Measurements from ENCODE around the gene THBS4. TPM values are rescaled to one million over a fixed set of nuclear protein-coding genes. Genes with fewer than 3 reads are reported as not detected.

THBS4 gene
- total RNA-seq, 1 experiment from 2014 or later = 2.0 TPM

DNA sequence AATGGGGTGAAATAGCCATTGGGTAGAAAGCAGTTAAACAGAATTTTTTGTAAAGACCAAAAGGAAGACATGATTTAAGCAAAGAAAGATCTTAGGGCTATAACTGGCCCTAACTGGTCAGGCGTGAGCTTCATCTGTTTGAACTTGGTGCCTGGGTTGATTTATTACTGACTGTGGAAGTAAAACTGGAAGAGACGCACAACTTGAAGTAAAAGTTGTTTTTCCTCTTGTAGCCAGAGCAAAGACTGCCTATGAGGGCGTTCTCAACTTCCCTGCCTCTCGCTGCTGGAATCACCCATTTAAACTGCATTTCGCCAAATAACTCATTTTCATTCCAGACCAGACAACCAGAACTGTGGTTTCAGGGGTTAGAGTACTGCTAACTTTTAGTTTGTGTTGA, 1.5 kb downstream of the THBS4 start:
- peak; percentile 64 for DNase-seq
- H3K9me3 ChIP-seq (ENCODE audit: low read length) = no peaks in the 10 kb centered on the region
- H3K27ac ChIP-seq (ENCODE audit: low read length) = peak overlapping the region; percentile 83
- H3K4me2 ChIP-seq (ENCODE audit: low read depth, low read length, poor library complexity, severe bottlenecking) = peak overlapping the region; percentile 67
- no peaks in the 10 kb centered on the region for H3K79me2 ChIP-seq (ENCODE audit: low read length)
- H3K4me3 ChIP-seq (ENCODE audit: low read length) = peak overlapping the region; percentile 56
- H3K9ac ChIP-seq (ENCODE audit: low read length) = peak overlapping the region; percentile 46; the same call in 1 of the 2 replicates
- H2AFZ ChIP-seq (ENCODE audit: low read length) = no peak overlapping the region
- no peaks in the 10 kb centered on the region for H3K9me2 ChIP-seq (replicated peaks; ENCODE audit: insufficient read depth, low read length)
- H3K4me1 ChIP-seq (ENCODE audit: low read length) = peaks cover 44% of the 10 kb centered on the region
- no peaks in the 10 kb centered on the region for H3K36me3 ChIP-seq (ENCODE audit: insufficient read depth, low read length)
- no peaks in the 10 kb centered on the region for H4K20me1 ChIP-seq (ENCODE audit: insufficient read depth, low read depth, low read length)
- H3K27me3 ChIP-seq (ENCODE audit: low read length) = no peaks in the 10 kb centered on the region

DNA sequence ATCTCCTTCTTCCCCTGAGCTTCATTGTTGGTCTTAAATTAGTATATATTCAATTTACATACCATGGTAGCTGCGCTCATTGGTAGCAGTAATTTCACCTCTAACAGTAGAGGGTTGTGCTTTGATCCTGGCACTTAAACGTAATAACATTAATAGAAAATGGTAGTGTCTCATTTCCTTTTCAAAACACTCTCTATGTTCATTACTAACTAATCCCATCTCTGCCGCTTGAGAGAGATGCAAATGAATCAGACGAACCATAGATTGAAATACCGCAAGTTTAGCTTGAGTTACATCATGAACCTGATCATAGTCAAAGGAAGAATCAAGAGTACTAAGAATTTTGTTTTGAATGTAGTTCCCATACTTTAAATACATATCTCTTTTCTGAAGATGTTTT, 2.2 kb downstream of the THBS4 start:
- no peaks in the 10 kb centered on the region for H3K27me3 ChIP-seq (ENCODE audit: low read length)

DNA sequence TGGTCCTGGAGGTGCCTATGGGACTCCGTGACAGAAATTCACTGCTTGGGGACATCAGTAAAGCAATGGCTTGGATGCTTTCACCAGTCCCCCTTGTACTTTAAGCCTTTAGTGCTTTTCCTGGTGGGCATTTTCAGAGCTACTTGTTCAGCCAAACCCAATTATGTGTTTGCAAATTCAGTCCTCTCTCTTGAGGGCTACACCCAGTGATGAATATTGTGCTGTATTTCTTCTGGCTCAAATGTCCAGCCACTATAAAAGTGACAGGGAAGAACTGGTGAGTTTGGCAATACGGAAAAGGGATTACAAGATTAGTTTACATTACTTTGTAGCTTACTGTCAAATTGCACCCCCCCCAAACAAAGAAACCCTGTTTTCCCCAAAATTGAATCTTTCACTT, 4.5 kb downstream of the THBS4 start:
- no peak overlapping the region for H3K9ac ChIP-seq (ENCODE audit: low read length)

More for the DNA sequence above, 2.2 kb downstream of the THBS4 start:
- H3K4me3 ChIP-seq (ENCODE audit: low read length) = peak overlapping the region; percentile 56
- peak; percentile 92 for DNase-seq
- no peaks in the 10 kb centered on the region for H4K20me1 ChIP-seq (ENCODE audit: insufficient read depth, low read depth, low read length)
- peak overlapping the region; percentile 83 for H3K27ac ChIP-seq (ENCODE audit: low read length)
- H3K79me2 ChIP-seq (ENCODE audit: low read length) = no peaks in the 10 kb centered on the region
- H3K4me1 ChIP-seq (ENCODE audit: low read length) = peaks cover 44% of the 10 kb centered on the region
- no peaks in the 10 kb centered on the region for H3K9me2 ChIP-seq (replicated peaks; ENCODE audit: insufficient read depth, low read length)
- peak overlapping the region; percentile 67 for H3K4me2 ChIP-seq (ENCODE audit: low read depth, low read length, poor library complexity, severe bottlenecking)
- no peaks in the 10 kb centered on the region for H3K36me3 ChIP-seq (ENCODE audit: insufficient read depth, low read length)
- H2AFZ ChIP-seq (ENCODE audit: low read length) = no peak overlapping the region
- no peaks in the 10 kb centered on the region for H3K9me3 ChIP-seq (ENCODE audit: low read length)
- peak overlapping the region; percentile 44; the same call in 1 of the 2 replicates for H3K9ac ChIP-seq (ENCODE audit: low read length)

DNA sequence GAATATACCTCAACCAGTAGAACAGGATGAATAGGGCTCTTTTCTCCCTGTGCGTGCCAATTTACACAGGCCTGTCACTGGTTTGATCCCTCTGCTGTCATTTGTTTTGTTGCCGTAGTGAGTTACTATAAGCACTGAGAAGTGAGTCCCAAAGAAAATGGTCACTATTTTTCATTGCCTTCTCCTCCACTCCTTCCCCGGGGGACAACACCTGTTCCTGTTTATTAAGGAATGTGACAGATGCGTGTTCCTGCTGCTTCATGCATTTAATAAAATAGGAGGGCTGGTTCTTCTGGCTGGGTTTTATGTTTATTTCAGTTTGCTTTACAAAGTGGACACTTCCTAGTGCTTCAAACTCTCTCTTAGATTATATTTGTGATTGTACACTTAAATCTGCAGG, 6.4 kb downstream of the THBS4 start:
- H3K4me2 ChIP-seq (ENCODE audit: low read depth, low read length, poor library complexity, severe bottlenecking) = no peak overlapping the region
- H3K9me3 ChIP-seq (ENCODE audit: low read length) = no peaks in the 10 kb centered on the region
- no peaks in the 10 kb centered on the region for H3K9me2 ChIP-seq (replicated peaks; ENCODE audit: insufficient read depth, low read length)
- DNase-seq = no peak
- H3K36me3 ChIP-seq (ENCODE audit: insufficient read depth, low read length) = no peaks in the 10 kb centered on the region
- no peak overlapping the region for H3K9ac ChIP-seq (ENCODE audit: low read length)
- peaks cover 35% of the 10 kb centered on the region for H3K4me1 ChIP-seq (ENCODE audit: low read length)
- no peak overlapping the region for H3K4me3 ChIP-seq (ENCODE audit: low read length)
- no peaks in the 10 kb centered on the region for H3K27me3 ChIP-seq (ENCODE audit: low read length)
- no peaks in the 10 kb centered on the region for H3K79me2 ChIP-seq (ENCODE audit: low read length)
- no peaks in the 10 kb centered on the region for H4K20me1 ChIP-seq (ENCODE audit: insufficient read depth, low read depth, low read length)
- no peak overlapping the region for H2AFZ ChIP-seq (ENCODE audit: low read length)
- no peak overlapping the region for H3K27ac ChIP-seq (ENCODE audit: low read length)

More for the DNA sequence above, 4.5 kb downstream of the THBS4 start:
- H3K4me2 ChIP-seq (ENCODE audit: low read depth, low read length, poor library complexity, severe bottlenecking) = no peak overlapping the region
- H3K79me2 ChIP-seq (ENCODE audit: low read length) = no peaks in the 10 kb centered on the region
- no peaks in the 10 kb centered on the region for H3K36me3 ChIP-seq (ENCODE audit: insufficient read depth, low read length)
- no peak overlapping the region for H2AFZ ChIP-seq (ENCODE audit: low read length)
- H4K20me1 ChIP-seq (ENCODE audit: insufficient read depth, low read depth, low read length) = no peaks in the 10 kb centered on the region
- DNase-seq = no peak
- H3K27me3 ChIP-seq (ENCODE audit: low read length) = no peaks in the 10 kb centered on the region
- peaks cover 44% of the 10 kb centered on the region for H3K4me1 ChIP-seq (ENCODE audit: low read length)
- no peak overlapping the region for H3K4me3 ChIP-seq (ENCODE audit: low read length)
- no peaks in the 10 kb centered on the region for H3K9me2 ChIP-seq (replicated peaks; ENCODE audit: insufficient read depth, low read length)
- H3K27ac ChIP-seq (ENCODE audit: low read length) = no peak overlapping the region
- no peaks in the 10 kb centered on the region for H3K9me3 ChIP-seq (ENCODE audit: low read length)

DNA sequence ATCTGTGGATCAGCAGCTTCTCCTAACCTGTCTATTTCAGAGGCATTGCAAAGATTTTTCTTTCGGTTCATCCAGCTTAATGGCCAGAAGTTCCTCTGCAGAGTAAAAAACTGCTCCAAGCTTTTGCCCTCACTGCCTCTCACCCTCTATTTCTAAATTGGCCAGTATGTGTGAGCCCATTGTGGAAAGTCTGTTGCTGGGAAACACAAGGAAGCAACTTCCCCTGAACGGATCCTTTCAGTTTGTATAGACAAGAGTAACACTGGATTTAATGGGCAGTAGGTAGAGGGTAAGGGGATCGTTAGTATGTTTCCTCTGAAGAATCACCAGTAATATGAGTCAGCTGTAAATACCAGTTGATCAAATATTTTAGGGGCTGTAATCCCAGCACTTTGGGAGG, 7.2 kb downstream of the THBS4 start:
- Histone ChIP-seq H3K79me2 (ENCODE audit: low read length) (no peaks in the 10 kb centered on the region), H3K9me3 (ENCODE audit: low read length) (no peaks in the 10 kb centered on the region), H3K9me2 (replicated peaks; ENCODE audit: insufficient read depth, low read length) (no peaks in the 10 kb centered on the region), H3K27me3 (ENCODE audit: low read length) (no peaks in the 10 kb centered on the region), H3K4me3 (ENCODE audit: low read length) (no peak overlapping the region), H3K4me1 (ENCODE audit: low read length) (peaks cover 27% of the 10 kb centered on the region), H3K27ac (ENCODE audit: low read length) (no peak overlapping the region), H3K4me2 (ENCODE audit: low read depth, low read length, poor library complexity, severe bottlenecking) (no peak overlapping the region), H3K9ac (ENCODE audit: low read length) (no peak overlapping the region), H2AFZ (ENCODE audit: low read length) (no peak overlapping the region), H3K36me3 (ENCODE audit: insufficient read depth, low read length) (no peaks in the 10 kb centered on the region), H4K20me1 (ENCODE audit: insufficient read depth, low read depth, low read length) (no peaks in the 10 kb centered on the region)
- no peak for DNase-seq

DNA sequence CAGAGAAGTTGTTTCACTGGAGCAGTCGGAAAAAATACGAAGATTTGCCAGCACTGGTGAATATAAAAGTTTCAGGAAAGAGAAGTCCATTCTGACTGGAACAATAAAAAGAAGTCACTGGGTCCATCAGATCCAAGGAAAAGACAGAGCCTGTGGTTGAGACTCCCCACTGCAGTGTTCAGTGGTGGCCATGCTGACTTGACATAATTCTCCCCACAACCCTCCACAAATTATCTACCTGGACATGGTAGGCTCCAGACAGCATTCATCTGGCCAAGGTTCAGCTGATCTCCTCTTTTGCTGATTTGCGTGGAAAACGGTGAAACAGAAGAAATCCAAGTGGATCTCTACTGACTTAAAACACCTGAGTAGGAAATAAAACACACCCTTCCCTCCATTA, 8.0 kb downstream of the THBS4 start:
- no peaks in the 10 kb centered on the region for H3K9me2 ChIP-seq (replicated peaks; ENCODE audit: insufficient read depth, low read length)

DNA sequence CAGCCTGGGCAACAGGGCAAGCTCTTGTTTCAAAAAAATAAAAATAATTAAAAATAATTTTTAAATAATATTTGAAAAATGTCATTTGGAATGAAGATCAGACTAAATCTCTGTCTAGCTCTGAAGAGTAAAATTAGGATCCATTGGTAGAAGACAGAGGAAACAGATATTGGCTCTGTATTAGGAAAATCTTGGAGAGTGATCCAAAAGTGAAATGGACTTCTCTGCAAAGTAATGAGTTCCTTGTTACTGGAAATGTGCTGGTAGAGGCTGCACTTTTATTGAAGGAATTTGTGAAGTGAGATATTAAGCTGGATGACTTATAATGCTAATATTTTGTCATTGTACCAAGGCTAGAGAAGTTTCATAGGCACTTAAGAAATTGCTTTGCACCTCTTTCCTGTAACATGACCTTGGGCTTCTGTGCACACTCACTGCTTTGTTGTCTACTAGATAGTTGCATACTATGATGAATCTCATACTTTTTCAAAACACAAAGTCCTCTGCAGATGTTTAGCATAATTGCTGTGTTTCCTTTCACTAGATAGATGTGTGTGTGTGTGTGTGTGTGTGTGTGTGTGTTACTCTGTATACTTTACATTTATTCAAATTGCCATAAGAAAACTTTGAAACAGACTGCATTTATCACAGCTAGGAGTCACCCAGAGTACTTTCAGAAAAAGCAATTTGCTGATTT, 13.1 kb downstream of the THBS4 start:
- DNase-seq = peak; percentile 54
- Histone ChIP-seq H3K9me2 (replicated peaks; ENCODE audit: insufficient read depth, low read length) (no peaks in the 10 kb centered on the region), H3K9ac (ENCODE audit: low read length) (no peak overlapping the region), H3K4me2 (ENCODE audit: low read depth, low read length, poor library complexity, severe bottlenecking) (no peak overlapping the region), H2AFZ (ENCODE audit: low read length) (no peak overlapping the region), H3K4me3 (ENCODE audit: low read length) (no peak overlapping the region), H3K27me3 (ENCODE audit: low read length) (no peaks in the 10 kb centered on the region), H4K20me1 (ENCODE audit: insufficient read depth, low read depth, low read length) (no peaks in the 10 kb centered on the region), H3K4me1 (ENCODE audit: low read length) (peaks cover 16% of the 10 kb centered on the region), H3K9me3 (ENCODE audit: low read length) (no peaks in the 10 kb centered on the region), H3K79me2 (ENCODE audit: low read length) (no peaks in the 10 kb centered on the region), H3K27ac (ENCODE audit: low read length) (no peak overlapping the region), H3K36me3 (ENCODE audit: insufficient read depth, low read length) (no peaks in the 10 kb centered on the region)

More for the DNA sequence above, 8.0 kb downstream of the THBS4 start:
- Histone ChIP-seq H3K27me3 (ENCODE audit: low read length) (no peaks in the 10 kb centered on the region), H2AFZ (ENCODE audit: low read length) (no peak overlapping the region), H3K27ac (ENCODE audit: low read length) (no peak overlapping the region), H3K79me2 (ENCODE audit: low read length) (no peaks in the 10 kb centered on the region), H3K9ac (ENCODE audit: low read length) (no peak overlapping the region), H4K20me1 (ENCODE audit: insufficient read depth, low read depth, low read length) (no peaks in the 10 kb centered on the region), H3K4me2 (ENCODE audit: low read depth, low read length, poor library complexity, severe bottlenecking) (no peak overlapping the region), H3K36me3 (ENCODE audit: insufficient read depth, low read length) (no peaks in the 10 kb centered on the region), H3K4me3 (ENCODE audit: low read length) (no peak overlapping the region), H3K9me3 (ENCODE audit: low read length) (no peaks in the 10 kb centered on the region), H3K4me1 (ENCODE audit: low read length) (peaks cover 19% of the 10 kb centered on the region)
- DNase-seq = no peak

DNA sequence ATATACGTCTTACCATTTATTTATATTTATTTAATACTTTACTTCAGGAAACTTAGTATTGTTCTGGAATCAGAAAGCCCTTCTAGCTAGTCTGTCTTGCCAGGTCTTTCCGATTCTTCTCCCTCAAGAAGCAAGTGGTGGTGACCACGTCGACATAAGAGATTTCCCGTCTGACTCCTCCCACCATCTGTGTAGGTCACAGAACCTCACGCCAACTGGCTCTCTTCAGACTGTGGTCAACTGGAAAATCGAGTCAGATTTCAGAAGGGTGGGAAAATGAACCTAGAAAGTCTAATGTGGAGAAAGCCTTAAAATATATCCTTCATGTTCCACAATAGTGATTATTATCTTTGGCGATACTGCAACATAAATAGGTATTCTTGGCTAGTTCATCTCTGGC, 17.3 kb downstream of the THBS4 start:
- Histone ChIP-seq H3K79me2 (ENCODE audit: low read length) (no peaks in the 10 kb centered on the region), H3K4me1 (ENCODE audit: low read length) (peaks cover 20% of the 10 kb centered on the region), H4K20me1 (ENCODE audit: insufficient read depth, low read depth, low read length) (no peaks in the 10 kb centered on the region), H2AFZ (ENCODE audit: low read length) (no peak overlapping the region), H3K27me3 (ENCODE audit: low read length) (peaks cover 3% of the 10 kb centered on the region; the same call in 1 of the 2 replicates), H3K4me2 (ENCODE audit: low read depth, low read length, poor library complexity, severe bottlenecking) (no peak overlapping the region), H3K4me3 (ENCODE audit: low read length) (no peak overlapping the region), H3K9me2 (replicated peaks; ENCODE audit: insufficient read depth, low read length) (no peaks in the 10 kb centered on the region), H3K27ac (ENCODE audit: low read length) (no peak overlapping the region), H3K9me3 (ENCODE audit: low read length) (no peaks in the 10 kb centered on the region), H3K9ac (ENCODE audit: low read length) (no peak overlapping the region), H3K36me3 (ENCODE audit: insufficient read depth, low read length) (no peaks in the 10 kb centered on the region)
- DNase-seq = no peak
